ENCODE measurements around the gene TEX10. TPM values are rescaled to one million over a fixed set of nuclear protein-coding genes. Genes with fewer than 3 reads are reported as not detected.

Gene TEX10
- total RNA-seq, 1 donor from 2014 or later = 33.6 TPM

DNA sequence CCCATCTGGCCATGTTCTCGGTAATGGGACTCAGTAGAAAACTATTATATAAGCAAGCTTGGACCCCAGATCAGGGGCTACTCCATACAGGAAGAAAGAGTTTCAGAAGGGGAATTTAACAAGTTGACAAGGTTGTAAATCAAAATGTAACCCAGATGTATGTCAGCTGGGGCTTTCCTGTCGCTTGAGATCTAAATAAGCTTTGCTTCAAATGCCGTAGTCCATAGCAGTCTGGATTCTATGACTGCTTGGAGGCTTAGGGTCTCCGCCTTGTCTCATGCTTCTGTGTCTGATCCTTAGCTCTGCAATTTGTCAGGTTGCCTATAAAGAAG, 70.4 kb downstream of the TEX10 start:
- no peak for DNase-seq

- DNase-seq = no peak
Measured at GRCh38 chr9:100281676-100282387, 70.9 kb downstream of the TEX10 start.

GRCh38 chr9:100281066-100281465, 71.7 kb downstream of the TEX10 start:
- DNase-seq = no peak

DNA sequence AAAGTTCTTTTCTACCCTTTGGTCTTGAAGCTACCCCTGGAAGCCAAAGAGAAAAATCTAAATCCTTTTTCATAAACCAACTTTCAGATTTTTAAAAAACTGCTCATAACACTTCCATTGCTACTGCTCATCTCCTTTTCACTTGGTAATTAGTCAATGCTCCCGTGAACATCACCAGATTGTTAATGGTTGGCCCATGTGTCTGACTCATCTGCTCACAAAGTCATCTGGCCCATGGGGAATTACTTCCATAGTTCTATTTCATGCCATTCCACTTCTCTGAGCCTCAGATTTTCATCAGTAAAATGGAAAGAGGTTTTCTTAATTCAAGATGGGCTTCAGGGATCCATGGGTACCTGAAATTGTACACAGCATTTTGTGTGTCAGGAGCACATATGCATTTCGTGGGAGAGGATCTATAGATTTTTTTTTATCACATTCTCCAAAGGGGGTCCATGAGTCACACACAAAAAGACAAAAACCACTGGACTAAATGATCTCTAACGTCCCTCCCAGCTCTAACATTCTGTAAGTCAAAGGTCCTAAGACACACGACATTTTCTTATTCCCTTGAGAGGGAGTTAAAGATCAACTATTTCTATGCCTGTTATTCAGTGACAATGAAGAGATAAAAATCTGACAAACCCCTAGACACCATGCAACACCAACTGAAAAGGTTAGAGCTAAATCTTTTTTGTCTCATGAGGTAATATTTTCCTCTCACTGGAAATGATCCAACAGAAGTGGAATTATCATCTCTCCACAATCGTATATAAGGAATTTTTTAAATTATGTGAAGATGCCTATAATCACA, 75.4 kb downstream of the TEX10 start:
- DNase-seq = no peak

GRCh38 chr9:100269656-100270055, 83.1 kb downstream of the TEX10 start:
- DNase-seq = no peak

GRCh38 chr9:100268271-100268670, 84.5 kb downstream of the TEX10 start:
- no peak for DNase-seq

GRCh38 chr9:100267211-100267610, 85.5 kb downstream of the TEX10 start:
- DNase-seq = no peak

Other genes with a start within 250 kb of the TEX10 start
- gene MSANTD3, start 74.2 kb upstream of the TEX10 start, total RNA-seq = 11.1 TPM
- gene TMEFF1, start 120.2 kb upstream of the TEX10 start, total RNA-seq = 4.7 TPM
- gene CAVIN4, start 225.1 kb upstream of the TEX10 start, total RNA-seq = 39.9 TPM

All from skin of body (tissue), 2 donors.